ENCODE results near the gene SLC10A1.
A peak's percentile ranks its signal among the peaks of the same experiment; 100 is the strongest.
"Not testable (repeated sequence)": the region's sequence is repeated elsewhere in the genome, so short reads cannot be mapped to it uniquely, and the experiment has no call there.

Gene SLC10A1

GRCh38 chr14:69766984-69767368 is 30.1 kb downstream of the SLC10A1 start, which contains the start of gene SRSF5:
SRSF5 (plus strand) TSS chr14:69767142; CDS start chr14:69768157, 1,015 bp downstream.
- FAIRE-seq, result peak; percentile 99
- TF ChIP-seq POLR2A (IDR thresholded peaks at IDR 0.05; ENCODE audit: low read depth, low read length), result peak; percentile 99
- TF ChIP-seq TAF1 (IDR thresholded peaks at IDR 0.05; ENCODE audit: borderline replicate concordance, low read depth, low read length), result peak; percentile 95
- peak; percentile 99 for TF ChIP-seq POLR2AphosphoS5 (IDR thresholded peaks at IDR 0.05; ENCODE audit: low read depth, low read length)

GRCh38 chr14:69763761-69764510 is 33.1 kb downstream of the SLC10A1 start:
- DNase-seq (ENCODE audit: insufficient read length), result no peak
- FAIRE-seq, result no peak
- no peak for TF ChIP-seq TAF1 (IDR thresholded peaks at IDR 0.05; ENCODE audit: borderline replicate concordance, low read depth, low read length)
- TF ChIP-seq POLR2A (IDR thresholded peaks at IDR 0.05; ENCODE audit: low read depth, low read length), result no peak
- no peak for TF ChIP-seq POLR2AphosphoS5 (IDR thresholded peaks at IDR 0.05; ENCODE audit: low read depth, low read length)

More at GRCh38 chr14:69766984-69767368, 30.1 kb downstream of the SLC10A1 start, which contains the start of gene SRSF5:
- DNase-seq (ENCODE audit: insufficient read length), result peak; percentile 77

DNA sequence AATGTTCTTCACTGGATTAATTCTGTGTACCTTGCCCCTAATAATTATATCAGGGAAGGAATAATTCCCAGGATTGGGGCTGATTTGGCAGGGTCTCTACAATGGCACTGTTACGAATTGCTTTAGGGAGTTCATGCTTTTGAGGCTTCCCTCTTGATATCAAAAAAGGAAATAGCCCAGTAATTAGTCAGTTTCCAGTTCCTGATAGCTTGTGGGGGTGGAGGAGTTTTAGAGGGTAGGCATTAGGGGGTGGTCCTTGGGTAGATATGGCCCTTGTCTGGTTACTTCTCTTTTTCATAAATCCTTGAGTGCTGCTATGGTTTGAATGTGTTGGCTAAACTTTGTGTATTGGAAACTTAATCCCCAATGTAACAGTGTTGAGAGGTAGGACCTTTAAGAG is 36.2 kb downstream of the SLC10A1 start:
- DNase-seq (ENCODE audit: insufficient read length) (no peak), FAIRE-seq (no peak)
- TF ChIP-seq TAF1 (IDR thresholded peaks at IDR 0.05; ENCODE audit: borderline replicate concordance, low read depth, low read length) (no peak), POLR2A (IDR thresholded peaks at IDR 0.05; ENCODE audit: low read depth, low read length) (no peak), POLR2AphosphoS5 (IDR thresholded peaks at IDR 0.05; ENCODE audit: low read depth, low read length) (no peak)

- DNase-seq (ENCODE audit: insufficient read length) (no peak), FAIRE-seq (no peak)
- no peak for TF ChIP-seq POLR2A (IDR thresholded peaks at IDR 0.05; ENCODE audit: low read depth, low read length)
- no peak for TF ChIP-seq POLR2AphosphoS5 (IDR thresholded peaks at IDR 0.05; ENCODE audit: low read depth, low read length)
- no peak for TF ChIP-seq TAF1 (IDR thresholded peaks at IDR 0.05; ENCODE audit: borderline replicate concordance, low read depth, low read length)
Measured at GRCh38 chr14:69756298-69756697, 40.7 kb downstream of the SLC10A1 start.

GRCh38 chr14:69755784-69756183 is 41.3 kb downstream of the SLC10A1 start:
- TF ChIP-seq POLR2AphosphoS5 (IDR thresholded peaks at IDR 0.05; ENCODE audit: low read depth, low read length), result no peak
- no peak for TF ChIP-seq TAF1 (IDR thresholded peaks at IDR 0.05; ENCODE audit: borderline replicate concordance, low read depth, low read length)
- no peak for TF ChIP-seq POLR2A (IDR thresholded peaks at IDR 0.05; ENCODE audit: low read depth, low read length)
- peak; percentile 61 for FAIRE-seq

GRCh38 chr14:69755296-69755695 is 41.7 kb downstream of the SLC10A1 start:
- DNase-seq (ENCODE audit: insufficient read length) (no peak), FAIRE-seq (no peak)
- TF ChIP-seq POLR2A (IDR thresholded peaks at IDR 0.05; ENCODE audit: low read depth, low read length), result no peak
- TF ChIP-seq POLR2AphosphoS5 (IDR thresholded peaks at IDR 0.05; ENCODE audit: low read depth, low read length), result no peak
- no peak for TF ChIP-seq TAF1 (IDR thresholded peaks at IDR 0.05; ENCODE audit: borderline replicate concordance, low read depth, low read length)

More at GRCh38 chr14:69755784-69756183, 41.3 kb downstream of the SLC10A1 start:
- no peak for DNase-seq (ENCODE audit: insufficient read length)

- DNase-seq (ENCODE audit: insufficient read length) (no peak), FAIRE-seq (no peak)
- no peak for TF ChIP-seq POLR2A (IDR thresholded peaks at IDR 0.05; ENCODE audit: low read depth, low read length)
- no peak for TF ChIP-seq TAF1 (IDR thresholded peaks at IDR 0.05; ENCODE audit: borderline replicate concordance, low read depth, low read length)
- TF ChIP-seq POLR2AphosphoS5 (IDR thresholded peaks at IDR 0.05; ENCODE audit: low read depth, low read length), result no peak
Measured at GRCh38 chr14:69754487-69754886, 42.6 kb downstream of the SLC10A1 start.

GRCh38 chr14:69753860-69754259 is 43.2 kb downstream of the SLC10A1 start:
- FAIRE-seq (no peak), DNase-seq (ENCODE audit: insufficient read length) (no peak)
- TF ChIP-seq POLR2A (IDR thresholded peaks at IDR 0.05; ENCODE audit: low read depth, low read length) (no peak), POLR2AphosphoS5 (IDR thresholded peaks at IDR 0.05; ENCODE audit: low read depth, low read length) (no peak), TAF1 (IDR thresholded peaks at IDR 0.05; ENCODE audit: borderline replicate concordance, low read depth, low read length) (no peak)

- TF ChIP-seq POLR2A (IDR thresholded peaks at IDR 0.05; ENCODE audit: low read depth, low read length) (no peak), POLR2AphosphoS5 (IDR thresholded peaks at IDR 0.05; ENCODE audit: low read depth, low read length) (no peak), TAF1 (IDR thresholded peaks at IDR 0.05; ENCODE audit: borderline replicate concordance, low read depth, low read length) (no peak)
- FAIRE-seq, result no peak
- no peak for DNase-seq (ENCODE audit: insufficient read length)
Measured at GRCh38 chr14:69752773-69753172, 44.3 kb downstream of the SLC10A1 start.

- no peak for TF ChIP-seq POLR2A (IDR thresholded peaks at IDR 0.05; ENCODE audit: low read depth, low read length)
- DNase-seq (ENCODE audit: insufficient read length) (no peak), FAIRE-seq (no peak)
Measured at GRCh38 chr14:69750495-69750894, 46.5 kb downstream of the SLC10A1 start.

DNA sequence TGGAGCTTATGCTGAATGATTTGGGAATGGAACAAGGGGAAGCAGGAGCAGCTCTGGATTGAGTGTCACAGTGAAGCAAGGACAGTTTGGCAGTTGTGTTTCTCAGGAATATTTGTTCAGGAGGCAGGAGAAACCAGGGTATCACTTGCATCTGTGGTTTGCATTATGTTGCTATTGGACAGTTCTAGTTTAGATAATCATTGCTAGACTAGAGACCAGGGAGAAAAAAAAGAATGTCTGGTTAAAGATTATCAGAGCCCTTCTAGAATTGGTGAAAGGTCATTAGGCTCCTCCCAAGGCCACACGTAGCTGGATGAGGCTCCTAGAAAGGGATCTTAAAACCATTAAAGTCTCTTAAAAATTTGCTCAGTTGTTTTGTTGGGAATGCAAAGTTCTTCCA is 47.1 kb downstream of the SLC10A1 start:
- FAIRE-seq (no peak), DNase-seq (ENCODE audit: insufficient read length) (no peak)
- TF ChIP-seq POLR2A (IDR thresholded peaks at IDR 0.05; ENCODE audit: low read depth, low read length) (no peak), TAF1 (IDR thresholded peaks at IDR 0.05; ENCODE audit: borderline replicate concordance, low read depth, low read length) (no peak), POLR2AphosphoS5 (IDR thresholded peaks at IDR 0.05; ENCODE audit: low read depth, low read length) (no peak)

DNA sequence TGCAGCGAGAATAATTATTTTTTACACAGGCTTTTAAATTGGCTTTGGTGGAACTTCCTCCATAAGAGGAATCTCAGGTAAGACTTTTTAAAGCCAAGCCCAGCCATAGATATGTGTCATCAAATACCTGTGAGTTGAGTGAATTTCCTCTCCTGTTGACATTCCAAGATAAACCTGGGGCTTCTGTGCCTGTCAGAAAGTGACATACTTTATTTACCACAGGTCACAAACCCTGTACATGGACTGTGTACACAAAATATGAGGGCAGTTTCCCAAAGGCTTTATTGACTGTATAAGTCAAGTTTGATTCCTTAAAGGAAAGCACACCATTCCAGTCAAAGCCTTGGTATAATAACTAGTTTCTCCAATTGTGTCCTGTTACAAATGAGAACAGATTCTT is 56.0 kb downstream of the SLC10A1 start:
- no peak for TF ChIP-seq TAF1 (IDR thresholded peaks at IDR 0.05; ENCODE audit: borderline replicate concordance, low read depth, low read length)
- no peak for TF ChIP-seq POLR2AphosphoS5 (IDR thresholded peaks at IDR 0.05; ENCODE audit: low read depth, low read length)
- TF ChIP-seq POLR2A (IDR thresholded peaks at IDR 0.05; ENCODE audit: low read depth, low read length), result no peak
- DNase-seq (ENCODE audit: insufficient read length) (no peak), FAIRE-seq (no peak)

DNA sequence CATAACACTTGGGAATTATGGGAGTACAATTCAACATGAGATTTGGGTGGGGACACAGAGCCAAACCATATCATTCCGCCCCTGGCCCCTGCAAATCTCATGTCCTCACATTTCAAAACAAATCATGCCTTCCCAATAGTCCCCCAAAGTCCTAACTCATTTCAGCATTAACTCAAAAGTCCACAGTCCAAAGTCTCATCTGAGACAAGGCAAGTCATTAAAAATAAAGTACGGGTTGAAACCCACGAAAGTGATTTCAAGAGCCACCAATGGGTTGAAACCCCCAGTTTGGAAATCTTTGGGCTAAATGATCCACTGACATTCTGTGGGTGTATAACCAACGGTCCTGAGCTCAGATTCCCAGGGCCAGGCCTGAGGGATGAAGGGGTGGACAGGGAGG is 60.6 kb downstream of the SLC10A1 start:
- not testable (repeated sequence) for FAIRE-seq

GRCh38 chr14:69731919-69732598 is 65.0 kb downstream of the SLC10A1 start:
- not testable (repeated sequence) for FAIRE-seq; DNase-seq (ENCODE audit: insufficient read length)

More for the DNA sequence above, 60.6 kb downstream of the SLC10A1 start:
- not testable (repeated sequence) for DNase-seq (ENCODE audit: insufficient read length)
